Activated B cell treated with CpG ODN at 0.5 μM for 24 hours (primary cell): ENCODE measurements around the gene CDC42BPA. TPM values are rescaled to one million over a fixed set of nuclear protein-coding genes. Genes with fewer than 3 reads are reported as not detected.

Experiments used
- ATAC-seq: fragments of 200-7000 bp; cut with Tn5 transposase; one replicate; pipeline ENCODE4 v1.10.0; 2021; ENCODE audit warnings: low read depth, mild to moderate bottlenecking, moderate library complexity
- CTCF ChIA-PET: fragments of 350-600 bp; sonication (Branson Sonifier 250); formaldehyde crosslinking; loops from one replicate; lab custom pipeline; 2021; ENCODE audit warnings: antibody characterized with exemption; lab: Charles Lee
- POLR2A ChIA-PET: fragments of 350-600 bp; sonication (Branson Sonifier 250); formaldehyde crosslinking; loops from one replicate; lab custom pipeline; 2021; ENCODE audit warnings: antibody characterized with exemption; lab: Charles Lee
- DNase-seq: peaks from one replicate; pipeline ENCODE4 v3.0.0; 2022
- H3K27ac Mint-ChIP-seq: one replicate; pipeline ENCODE4 v1.8.0; 2020; ENCODE audit warnings: mixed read lengths
- H3K27me3 Mint-ChIP-seq: one replicate; pipeline ENCODE4 v1.8.0; 2021; ENCODE audit warnings: mixed read lengths
- H3K36me3 Mint-ChIP-seq: one replicate; pipeline ENCODE4 v1.8.0; 2021; ENCODE audit warnings: low read depth, mixed read lengths
- H3K4me1 Mint-ChIP-seq: one replicate; pipeline ENCODE4 v1.8.0; 2021; ENCODE audit warnings: mixed read lengths
- H3K4me3 Mint-ChIP-seq: one replicate; pipeline ENCODE4 v1.8.0; 2020; ENCODE audit warnings: mild to moderate bottlenecking, mixed read lengths
- H3K9me3 Mint-ChIP-seq: one replicate; pipeline ENCODE4 v1.8.0; 2020; ENCODE audit warnings: mixed read lengths
- intact Hi-C: fragments of 100-400 bp; cut with micrococcal nuclease; formaldehyde crosslinking; loops from one replicate; pipeline ENCODE4 v1.15.1; 2024
- total RNA-seq: library from RNA; stranded (reverse); gene quantifications from 2 replicates; pipeline ENCODE4 v1.2.3, GENCODE V29; 2022
- TF ChIP-seq, protein P1 (sequence below): fragments of 200-600 bp; IDR thresholded peaks from one replicate; pipeline ENCODE4 v1.8.0; 2022; ENCODE audit warnings: antibody characterized with exemption, mild to moderate bottlenecking

The CDC42BPA gene
- total RNA-seq, 1 donor from 2014 or later = 0.29 TPM

DNA sequence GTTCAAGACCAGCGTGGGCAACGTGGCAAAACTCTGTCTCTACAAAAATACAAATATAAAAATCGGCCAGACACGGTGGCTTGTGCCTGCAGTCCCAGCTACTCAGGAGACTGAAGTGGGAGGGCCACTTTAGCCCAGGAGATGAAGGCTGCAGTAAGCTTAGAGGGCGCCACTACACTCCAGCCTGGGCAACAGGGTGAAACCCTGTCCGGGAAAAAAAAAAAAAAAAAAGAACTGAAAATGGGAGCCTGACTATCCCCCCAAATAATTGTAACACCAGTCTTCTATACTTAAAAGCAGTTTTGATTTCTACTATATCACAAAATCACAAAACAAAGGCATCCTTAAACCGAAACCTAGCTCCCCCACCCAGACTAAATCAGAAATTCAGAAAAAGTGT is 60.3 kb downstream of the CDC42BPA start:
- Mint-ChIP-seq H3K27me3 (peaks cover 2% of the 10 kb centered on the region), H3K27ac (no peak overlapping the region), H3K4me3 (no peak overlapping the region), H3K36me3 (no peaks in the 10 kb centered on the region), H3K4me1 (no peaks in the 10 kb centered on the region), H3K9me3 (no peaks in the 10 kb centered on the region)
- POLR2A ChIA-PET = no interaction called here
- intact Hi-C loops = no loop called here
- DNase-seq (no peak), ATAC-seq (no peak)
- TF ChIP-seq, protein P1, sequence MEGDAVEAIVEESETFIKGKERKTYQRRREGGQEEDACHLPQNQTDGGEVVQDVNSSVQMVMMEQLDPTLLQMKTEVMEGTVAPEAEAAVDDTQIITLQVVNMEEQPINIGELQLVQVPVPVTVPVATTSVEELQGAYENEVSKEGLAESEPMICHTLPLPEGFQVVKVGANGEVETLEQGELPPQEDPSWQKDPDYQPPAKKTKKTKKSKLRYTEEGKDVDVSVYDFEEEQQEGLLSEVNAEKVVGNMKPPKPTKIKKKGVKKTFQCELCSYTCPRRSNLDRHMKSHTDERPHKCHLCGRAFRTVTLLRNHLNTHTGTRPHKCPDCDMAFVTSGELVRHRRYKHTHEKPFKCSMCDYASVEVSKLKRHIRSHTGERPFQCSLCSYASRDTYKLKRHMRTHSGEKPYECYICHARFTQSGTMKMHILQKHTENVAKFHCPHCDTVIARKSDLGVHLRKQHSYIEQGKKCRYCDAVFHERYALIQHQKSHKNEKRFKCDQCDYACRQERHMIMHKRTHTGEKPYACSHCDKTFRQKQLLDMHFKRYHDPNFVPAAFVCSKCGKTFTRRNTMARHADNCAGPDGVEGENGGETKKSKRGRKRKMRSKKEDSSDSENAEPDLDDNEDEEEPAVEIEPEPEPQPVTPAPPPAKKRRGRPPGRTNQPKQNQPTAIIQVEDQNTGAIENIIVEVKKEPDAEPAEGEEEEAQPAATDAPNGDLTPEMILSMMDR = no peak
- CTCF ChIA-PET = no interaction called here

DNA sequence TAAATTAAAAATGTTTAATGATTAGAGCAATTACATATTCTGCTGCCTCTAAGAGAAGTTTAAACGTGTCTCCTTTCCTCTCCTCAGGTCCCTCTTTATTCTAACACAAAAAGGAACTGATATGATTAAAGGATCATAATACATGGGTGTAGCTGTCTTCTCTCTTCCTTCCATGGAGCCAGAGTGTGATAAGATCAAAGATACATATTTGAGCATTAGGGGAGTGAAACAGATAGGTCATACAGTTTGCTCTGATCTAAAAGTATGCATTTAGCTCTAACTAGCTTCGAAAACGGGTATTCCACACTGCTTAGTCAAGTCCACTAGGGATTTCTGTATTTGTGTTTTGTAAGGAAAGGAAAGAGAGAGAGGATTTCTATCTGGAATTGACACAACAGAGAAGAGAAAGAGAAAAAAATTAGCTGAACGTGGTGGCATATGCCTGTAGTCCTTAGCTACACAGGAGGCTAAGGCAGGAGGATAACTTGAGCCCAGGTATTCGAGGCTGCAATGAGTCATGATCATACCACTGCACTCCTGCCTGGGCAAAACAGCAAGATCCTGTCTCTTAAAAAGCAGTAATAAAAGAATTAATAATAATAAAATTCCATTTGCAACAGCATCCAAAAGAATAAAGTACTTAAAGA is 63.1 kb downstream of the CDC42BPA start:
- ATAC-seq (no peak), DNase-seq (no peak)
- TF ChIP-seq, protein P1 = no peak
- H3K4me1 Mint-ChIP-seq = no peaks in the 10 kb centered on the region
- H3K4me3 Mint-ChIP-seq = no peak overlapping the region
- intact Hi-C loops = no loop called here
- peaks cover 2% of the 10 kb centered on the region for H3K27me3 Mint-ChIP-seq
- CTCF ChIA-PET = no interaction called here
- H3K27ac Mint-ChIP-seq = no peak overlapping the region
- no peaks in the 10 kb centered on the region for H3K9me3 Mint-ChIP-seq
- no peaks in the 10 kb centered on the region for H3K36me3 Mint-ChIP-seq
- POLR2A ChIA-PET = no interaction called here

GRCh38 chr1:227253065-227253464 is 65.2 kb downstream of the CDC42BPA start:
- ATAC-seq = no peak
- H3K4me3 Mint-ChIP-seq = no peak overlapping the region
- no peak overlapping the region for H3K27ac Mint-ChIP-seq
- intact Hi-C loops = no loop called here
- DNase-seq = no peak
- H3K36me3 Mint-ChIP-seq = no peaks in the 10 kb centered on the region
- H3K4me1 Mint-ChIP-seq = no peaks in the 10 kb centered on the region
- ChIA-PET CTCF (no interaction called here), POLR2A (no interaction called here)
- H3K27me3 Mint-ChIP-seq = peaks cover 6% of the 10 kb centered on the region
- H3K9me3 Mint-ChIP-seq = peaks cover 2% of the 10 kb centered on the region
- TF ChIP-seq, protein P1 = no peak

- H3K36me3 Mint-ChIP-seq = no peaks in the 10 kb centered on the region
- H3K27me3 Mint-ChIP-seq = peaks cover 12% of the 10 kb centered on the region
- TF ChIP-seq, protein P1 = no peak
- intact Hi-C loops = no loop called here
- CTCF ChIA-PET = no interaction called here
- POLR2A ChIA-PET = no interaction called here
- peaks cover 9% of the 10 kb centered on the region for H3K9me3 Mint-ChIP-seq
- H3K4me3 Mint-ChIP-seq = no peak overlapping the region
- ATAC-seq (no peak), DNase-seq (no peak)
- no peaks in the 10 kb centered on the region for H3K4me1 Mint-ChIP-seq
- H3K27ac Mint-ChIP-seq = no peak overlapping the region
These were observed 72.5 kb downstream of the CDC42BPA start for GRCh38 chr1:227245613-227246320.

GRCh38 chr1:227244339-227245118 is 73.8 kb downstream of the CDC42BPA start:
- ATAC-seq (no peak), DNase-seq (no peak)
- POLR2A ChIA-PET = no interaction called here
- Mint-ChIP-seq H3K4me3 (no peak overlapping the region), H3K36me3 (no peaks in the 10 kb centered on the region), H3K27me3 (peaks cover 13% of the 10 kb centered on the region), H3K27ac (no peak overlapping the region), H3K4me1 (no peaks in the 10 kb centered on the region), H3K9me3 (peaks cover 9% of the 10 kb centered on the region)
- CTCF ChIA-PET = no interaction called here
- TF ChIP-seq, protein P1 = no peak
- intact Hi-C loops = no loop called here
